GM23338 (cell line): ENCODE data around the gene RAD23A. TPM values are rescaled to one million over a fixed set of nuclear protein-coding genes. Genes with fewer than 3 reads are reported as not detected.

ENCODE experiments used
- ATAC-seq: fragments of 200-7000 bp; cut with Tn5 transposase; 3 replicates; pipeline ENCODE4 v1.9.1; 2020
- DNase-seq: peaks from one replicate; pipeline ENCODE4 v3.0.0-alpha.2; 2015; ENCODE audit warnings: low spot score
- H2AFZ ChIP-seq: fragments of 200-600 bp; sonication (generic); 2 replicates; pipeline ENCODE4 v1.8.0; 2016; ENCODE audit warnings: antibody characterized with exemption, mild to moderate bottlenecking, moderate library complexity
- H3F3A ChIP-seq: fragments of 200-600 bp; sonication (generic); replicated peaks from 2 replicates; pipeline ENCODE4 v1.8.0; 2017; ENCODE audit warnings: antibody characterized with exemption, mixed run types, low read depth
- H3K27ac ChIP-seq: fragments of 200-600 bp; sonication (generic); 2 replicates; pipeline ENCODE4 v1.6.1; 2016; ENCODE audit warnings: low read depth
- H3K27me3 ChIP-seq: fragments of 200-600 bp; sonication (generic); 2 replicates; pipeline ENCODE4 v1.8.0; 2016; ENCODE audit warnings: mild to moderate bottlenecking, mixed run types, moderate library complexity; ENCODE audit not compliant: insufficient read depth
- H3K36me3 ChIP-seq: fragments of 200-600 bp; sonication (generic); 2 replicates; pipeline ENCODE4 v1.8.0; 2016; ENCODE audit warnings: mild to moderate bottlenecking; ENCODE audit not compliant: insufficient read depth
- H3K4me1 ChIP-seq: fragments of 200-600 bp; sonication (generic); 2 replicates; pipeline ENCODE4 v1.8.0; 2016; ENCODE audit warnings: mild to moderate bottlenecking, moderate library complexity; ENCODE audit not compliant: insufficient read depth
- H3K4me2 ChIP-seq: fragments of 200-600 bp; sonication (generic); 2 replicates; pipeline ENCODE4 v1.7.1; 2017; ENCODE audit warnings: mixed run types
- H3K4me3 ChIP-seq: fragments of 200-600 bp; sonication (generic); 2 replicates; pipeline ENCODE4 v1.6.1; 2016; ENCODE audit warnings: mixed run types
- H3K79me2 ChIP-seq: fragments of 200-600 bp; sonication (generic); replicated peaks from 2 replicates; pipeline ENCODE4 v1.8.0; 2017; ENCODE audit warnings: mild to moderate bottlenecking; ENCODE audit not compliant: insufficient read depth
- H3K9me2 ChIP-seq: fragments of 200-600 bp; sonication (generic); 2 replicates; pipeline ENCODE4 v1.8.0; 2017; ENCODE audit not compliant: insufficient read depth
- H4K20me1 ChIP-seq: fragments of 200-600 bp; sonication (generic); replicated peaks from 2 replicates; pipeline ENCODE4 v1.8.0; 2017; ENCODE audit warnings: mild to moderate bottlenecking; ENCODE audit not compliant: insufficient read depth
- H3K27ac Mint-ChIP-seq: 2 replicates; pipeline ENCODE4 v1.8.0; 2020; ENCODE audit warnings: inconsistent platforms, mild to moderate bottlenecking, moderate library complexity, mixed read lengths
- H3K27me3 Mint-ChIP-seq: 3 replicates; pipeline ENCODE4 v1.8.0; 2022; ENCODE audit warnings: low read depth, mild to moderate bottlenecking, moderate library complexity, mixed read lengths, inconsistent platforms; ENCODE audit not compliant: insufficient read depth, poor library complexity
- H3K36me3 Mint-ChIP-seq: 3 replicates; pipeline ENCODE4 v1.8.0; 2021; ENCODE audit warnings: low read depth, mild to moderate bottlenecking, inconsistent platforms, moderate library complexity, mixed read lengths
- H3K4me1 Mint-ChIP-seq: 3 replicates; pipeline ENCODE4 v1.8.0; 2020; ENCODE audit warnings: mild to moderate bottlenecking, inconsistent platforms, mixed read lengths
- H3K4me3 Mint-ChIP-seq: 3 replicates; pipeline ENCODE4 v1.8.0; 2021; ENCODE audit warnings: moderate library complexity, mild to moderate bottlenecking, inconsistent platforms, mixed read lengths
- H3K9me3 Mint-ChIP-seq: 3 replicates; pipeline ENCODE4 v1.8.0; 2020; ENCODE audit warnings: moderate library complexity, mild to moderate bottlenecking, inconsistent platforms, mixed read lengths
- CREB1 ChIP-seq: fragments of 250-450 bp; sonication (Bioruptor Pico); IDR thresholded peaks from 2 replicates; pipeline ENCODE4 v1.5.0; 2020; ENCODE audit warnings: low read depth, mild to moderate bottlenecking, moderate library complexity
- CTCF ChIP-seq, 2 experiments: fragments of 200-600 bp in 1 of 2; sonication (generic) in 1 of 2; conservative IDR thresholded peaks; 2 replicates each; pipeline versions ENCODE4 v1.5.1 to v1.6.1; 2016 to 2017; ENCODE audit warnings: antibody characterized with exemption in 2 of 2, low read depth in 2 of 2, mild to moderate bottlenecking in 2 of 2, moderate library complexity in 1 of 2
- EZH2 ChIP-seq: fragments of 200-600 bp; sonication (generic); IDR thresholded peaks from one replicate; pipeline ENCODE4 v1.8.0; 2017; ENCODE audit warnings: antibody characterized with exemption, mild to moderate bottlenecking, low read depth; ENCODE audit not compliant: unreplicated experiment
- EZH2phosphoT487 ChIP-seq: fragments of 200-600 bp; sonication (generic); IDR thresholded peaks from one replicate; pipeline ENCODE4 v1.8.1; 2018; ENCODE audit warnings: antibody characterized with exemption; ENCODE audit not compliant: unreplicated experiment
- JUNB ChIP-seq: IDR thresholded peaks from one replicate; pipeline ENCODE4 v1.6.1; 2016; ENCODE audit warnings: antibody characterized with exemption; ENCODE audit not compliant: unreplicated experiment
- NANOG ChIP-seq: IDR thresholded peaks from 2 replicates; pipeline ENCODE4 v1.6.1; 2016; ENCODE audit warnings: antibody characterized with exemption, borderline replicate concordance
- POLR2AphosphoS5 ChIP-seq: IDR thresholded peaks from 2 replicates; pipeline ENCODE4 v1.6.1; 2016; ENCODE audit warnings: antibody characterized with exemption, low read depth
- STAT1 ChIP-seq: IDR thresholded peaks from one replicate; pipeline ENCODE4 v1.6.1; 2016; ENCODE audit warnings: antibody characterized with exemption; ENCODE audit not compliant: unreplicated experiment
- ZNF114 ChIP-seq: fragments of 250-450 bp; sonication (Bioruptor Pico); IDR thresholded peaks from 2 replicates; pipeline ENCODE4 v1.5.0; 2020; ENCODE audit warnings: mild to moderate bottlenecking, moderate library complexity
- ZNF331 ChIP-seq: fragments of 250-450 bp; sonication (Bioruptor Pico); IDR thresholded peaks from 2 replicates; pipeline ENCODE4 v1.5.0; 2020; ENCODE audit warnings: low read depth, mild to moderate bottlenecking, moderate library complexity
- polyA plus RNA-seq: library from polyadenylated mRNA; unstranded; fragments of >200 nt; fragmentation: Nextera tagmentation; extraction: Ambion mirVana; gene quantifications from 2 replicates; pipeline ENCODE4 v1.2.1, GENCODE V29; 2016
- total RNA-seq: library from RNA; depleted of rRNA; stranded (reverse); fragments of >200 nt; shearing (Covaris generic); gene quantifications from 2 replicates; pipeline ENCODE4 v1.2.3, GENCODE V29; 2014
- TF ChIP-seq, protein P1 (sequence below): IDR thresholded peaks from 2 replicates; pipeline ENCODE4 v1.6.1; 2016; ENCODE audit warnings: antibody characterized with exemption
- TF ChIP-seq, protein P2 (sequence below): IDR thresholded peaks from one replicate; pipeline ENCODE4 v1.6.1; 2018; ENCODE audit warnings: antibody characterized with exemption; ENCODE audit not compliant: unreplicated experiment

RAD23A gene
- total and polyA plus RNA-seq, 2 experiments from 2014 or later = 69.7 to 127 TPM

DNA sequence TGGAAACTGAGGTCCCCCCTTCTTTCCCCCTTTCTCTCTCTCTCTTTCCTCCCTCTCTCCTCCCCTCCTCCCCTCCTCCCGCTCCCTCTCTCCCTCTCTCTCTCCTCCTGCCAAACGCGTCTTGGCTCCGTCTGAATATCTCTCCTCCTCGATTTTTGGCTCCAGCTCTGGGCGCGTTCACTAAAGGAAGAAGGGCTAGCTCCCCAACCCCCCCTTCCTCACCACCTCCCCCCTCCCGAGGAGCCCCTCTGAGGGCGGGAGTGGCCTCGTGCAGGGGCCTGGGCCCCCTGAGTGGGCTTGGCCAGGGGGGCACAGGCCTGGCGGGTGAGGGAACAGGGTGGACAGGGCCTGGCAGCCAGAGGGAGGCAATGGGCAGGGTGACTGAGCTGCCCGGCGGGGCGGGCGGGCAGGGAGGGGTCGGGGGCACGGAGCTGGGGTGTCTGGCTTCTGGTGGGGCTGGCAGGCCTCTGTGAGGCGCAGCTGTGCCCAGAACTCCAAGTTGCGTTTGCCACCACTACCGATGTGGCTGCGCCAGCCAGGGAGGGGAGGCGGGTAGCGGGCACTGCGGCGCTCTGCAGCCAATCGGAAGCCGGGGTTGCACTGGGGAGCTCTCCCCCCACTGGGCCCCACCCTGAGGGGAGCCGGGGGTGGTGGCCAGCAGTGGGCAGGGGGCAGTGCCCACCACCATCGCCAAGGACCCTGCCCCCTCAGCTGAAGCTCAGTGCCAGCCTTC, 56.7 kb downstream of the RAD23A start:
- Histone ChIP-seq H3K9me2 (no peaks in the 10 kb centered on the region), H3K27ac (no peak overlapping the region), H3F3A (no peaks in the 10 kb centered on the region), H2AFZ (no peak overlapping the region), H3K27me3 (peaks cover 86% of the 10 kb centered on the region), H4K20me1 (no peaks in the 10 kb centered on the region; the same call in 1 of the 2 replicates), H3K36me3 (no peaks in the 10 kb centered on the region), H3K79me2 (no peaks in the 10 kb centered on the region), H3K4me1 (no peaks in the 10 kb centered on the region), H3K4me2 (no peak overlapping the region), H3K4me3 (no peak overlapping the region)
- DNase-seq (no peak), ATAC-seq (no peak)
- no peaks in the 10 kb centered on the region for H3K9me3 Mint-ChIP-seq
- H3K27me3 Mint-ChIP-seq = peaks cover 68% of the 10 kb centered on the region
- no peaks in the 10 kb centered on the region; the same call in 2 of the 3 replicates for H3K36me3 Mint-ChIP-seq
- no peaks in the 10 kb centered on the region; the same call in 2 of the 3 replicates for H3K4me1 Mint-ChIP-seq
- TF ChIP-seq EZH2 = peak; percentile 34
- TF ChIP-seq ZNF114 (CRISPR knock-in tag) = no peak
- no peak overlapping the region for H3K4me3 Mint-ChIP-seq
- no peak overlapping the region for H3K27ac Mint-ChIP-seq

DNA sequence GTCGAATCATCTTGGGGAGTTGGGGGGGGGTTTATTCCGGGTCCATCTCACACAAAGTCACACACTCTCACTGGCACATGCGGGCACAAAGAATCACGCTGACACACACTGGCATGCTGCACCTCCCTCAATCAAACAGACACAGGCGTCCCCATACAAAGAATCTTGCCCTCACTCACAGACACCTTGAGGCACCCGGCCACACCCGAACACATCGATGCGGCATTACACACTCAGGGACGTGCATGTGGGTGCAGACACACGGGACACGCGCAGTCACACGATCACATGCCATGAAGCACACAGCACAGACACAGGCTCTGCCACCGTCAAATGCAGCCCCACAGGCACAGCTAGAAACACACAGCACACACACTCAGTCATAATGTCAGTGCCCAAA, 57.4 kb downstream of the RAD23A start:
- Histone ChIP-seq H3K9me2 (no peaks in the 10 kb centered on the region), H4K20me1 (no peaks in the 10 kb centered on the region; the same call in 1 of the 2 replicates), H3K79me2 (no peaks in the 10 kb centered on the region), H3K4me2 (no peak overlapping the region), H3K27ac (no peak overlapping the region), H2AFZ (no peak overlapping the region), H3K36me3 (no peaks in the 10 kb centered on the region), H3K4me1 (no peaks in the 10 kb centered on the region), H3F3A (no peaks in the 10 kb centered on the region), H3K27me3 (peaks cover 86% of the 10 kb centered on the region), H3K4me3 (no peak overlapping the region)
- DNase-seq = no peak
- H3K4me1 Mint-ChIP-seq = no peaks in the 10 kb centered on the region; the same call in 2 of the 3 replicates
- H3K36me3 Mint-ChIP-seq = no peaks in the 10 kb centered on the region; the same call in 2 of the 3 replicates
- peaks cover 68% of the 10 kb centered on the region for H3K27me3 Mint-ChIP-seq
- H3K27ac Mint-ChIP-seq = no peak overlapping the region
- no peak overlapping the region for H3K4me3 Mint-ChIP-seq
- no peaks in the 10 kb centered on the region for H3K9me3 Mint-ChIP-seq
- ATAC-seq = no peak
- no peak for TF ChIP-seq NANOG
- TF ChIP-seq CTCF (conservative IDR thresholded peaks at IDR 0.05; ENCODE audit: low read depth in 2 of 2) = no peak
- TF ChIP-seq EZH2 = no peak
- no peak for TF ChIP-seq ZNF331
- no peak for TF ChIP-seq EZH2phosphoT487
- TF ChIP-seq, protein P1, sequence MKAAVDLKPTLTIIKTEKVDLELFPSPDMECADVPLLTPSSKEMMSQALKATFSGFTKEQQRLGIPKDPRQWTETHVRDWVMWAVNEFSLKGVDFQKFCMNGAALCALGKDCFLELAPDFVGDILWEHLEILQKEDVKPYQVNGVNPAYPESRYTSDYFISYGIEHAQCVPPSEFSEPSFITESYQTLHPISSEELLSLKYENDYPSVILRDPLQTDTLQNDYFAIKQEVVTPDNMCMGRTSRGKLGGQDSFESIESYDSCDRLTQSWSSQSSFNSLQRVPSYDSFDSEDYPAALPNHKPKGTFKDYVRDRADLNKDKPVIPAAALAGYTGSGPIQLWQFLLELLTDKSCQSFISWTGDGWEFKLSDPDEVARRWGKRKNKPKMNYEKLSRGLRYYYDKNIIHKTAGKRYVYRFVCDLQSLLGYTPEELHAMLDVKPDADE = no peak
- TF ChIP-seq POLR2AphosphoS5 = no peak
- TF ChIP-seq JUNB = no peak
- no peak for TF ChIP-seq STAT1
- TF ChIP-seq, protein P2, sequence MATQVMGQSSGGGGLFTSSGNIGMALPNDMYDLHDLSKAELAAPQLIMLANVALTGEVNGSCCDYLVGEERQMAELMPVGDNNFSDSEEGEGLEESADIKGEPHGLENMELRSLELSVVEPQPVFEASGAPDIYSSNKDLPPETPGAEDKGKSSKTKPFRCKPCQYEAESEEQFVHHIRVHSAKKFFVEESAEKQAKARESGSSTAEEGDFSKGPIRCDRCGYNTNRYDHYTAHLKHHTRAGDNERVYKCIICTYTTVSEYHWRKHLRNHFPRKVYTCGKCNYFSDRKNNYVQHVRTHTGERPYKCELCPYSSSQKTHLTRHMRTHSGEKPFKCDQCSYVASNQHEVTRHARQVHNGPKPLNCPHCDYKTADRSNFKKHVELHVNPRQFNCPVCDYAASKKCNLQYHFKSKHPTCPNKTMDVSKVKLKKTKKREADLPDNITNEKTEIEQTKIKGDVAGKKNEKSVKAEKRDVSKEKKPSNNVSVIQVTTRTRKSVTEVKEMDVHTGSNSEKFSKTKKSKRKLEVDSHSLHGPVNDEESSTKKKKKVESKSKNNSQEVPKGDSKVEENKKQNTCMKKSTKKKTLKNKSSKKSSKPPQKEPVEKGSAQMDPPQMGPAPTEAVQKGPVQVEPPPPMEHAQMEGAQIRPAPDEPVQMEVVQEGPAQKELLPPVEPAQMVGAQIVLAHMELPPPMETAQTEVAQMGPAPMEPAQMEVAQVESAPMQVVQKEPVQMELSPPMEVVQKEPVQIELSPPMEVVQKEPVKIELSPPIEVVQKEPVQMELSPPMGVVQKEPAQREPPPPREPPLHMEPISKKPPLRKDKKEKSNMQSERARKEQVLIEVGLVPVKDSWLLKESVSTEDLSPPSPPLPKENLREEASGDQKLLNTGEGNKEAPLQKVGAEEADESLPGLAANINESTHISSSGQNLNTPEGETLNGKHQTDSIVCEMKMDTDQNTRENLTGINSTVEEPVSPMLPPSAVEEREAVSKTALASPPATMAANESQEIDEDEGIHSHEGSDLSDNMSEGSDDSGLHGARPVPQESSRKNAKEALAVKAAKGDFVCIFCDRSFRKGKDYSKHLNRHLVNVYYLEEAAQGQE = no peak
- no peak for TF ChIP-seq ZNF114 (CRISPR knock-in tag)
- TF ChIP-seq CREB1 (CRISPR knock-in tag) = no peak
